T-helper 1 cell treated with Interleukin-12 subunit alpha and Interleukin-12 subunit beta and Interleukin-4 antibody, amounts not matched to agents 30 μg/mL and 1 μg/mL, for 36 hours (primary cell): ENCODE results near the gene RNF215.
"Not testable (repeated sequence)": the region's sequence is repeated elsewhere in the genome, so short reads cannot be mapped to it uniquely, and the experiment has no call there.

Source experiments
- H3K27ac Mint-ChIP-seq: one replicate; pipeline ENCODE4 v1.8.0; 2021; ENCODE audit warnings: mild to moderate bottlenecking, mixed read lengths
- H3K27me3 Mint-ChIP-seq: one replicate; pipeline ENCODE4 v1.8.0; 2021; ENCODE audit warnings: low read depth, mixed read lengths
- H3K36me3 Mint-ChIP-seq: one replicate; pipeline ENCODE4 v1.8.0; 2021; ENCODE audit warnings: low read depth, mixed read lengths
- H3K4me1 Mint-ChIP-seq: one replicate; pipeline ENCODE4 v1.8.0; 2021; ENCODE audit warnings: low read depth, mixed read lengths
- H3K4me3 Mint-ChIP-seq: one replicate; pipeline ENCODE4 v1.8.0; 2021; ENCODE audit warnings: mild to moderate bottlenecking, moderate library complexity, mixed read lengths
- H3K9me3 Mint-ChIP-seq: one replicate; pipeline ENCODE4 v1.8.0; 2021; ENCODE audit warnings: mixed read lengths

RNF215 gene

GRCh38 chr22:30344447-30345200 is 42.6 kb downstream of the RNF215 start:
- H3K27ac Mint-ChIP-seq: peak overlapping the region; percentile 36
- peaks cover 56% of the 10 kb centered on the region for H3K36me3 Mint-ChIP-seq
- no peak overlapping the region for H3K4me3 Mint-ChIP-seq
- H3K9me3 Mint-ChIP-seq: no peaks in the 10 kb centered on the region
- H3K4me1 Mint-ChIP-seq: peaks cover 21% of the 10 kb centered on the region
- H3K27me3 Mint-ChIP-seq: no peaks in the 10 kb centered on the region

GRCh38 chr22:30340911-30341685 is 46.1 kb downstream of the RNF215 start:
- H3K4me1 Mint-ChIP-seq: peaks cover 1% of the 10 kb centered on the region
- no peaks in the 10 kb centered on the region for H3K9me3 Mint-ChIP-seq
- no peaks in the 10 kb centered on the region for H3K27me3 Mint-ChIP-seq
- H3K4me3 Mint-ChIP-seq: no peak overlapping the region
- H3K27ac Mint-ChIP-seq: no peak overlapping the region
- peaks cover 58% of the 10 kb centered on the region for H3K36me3 Mint-ChIP-seq

GRCh38 chr22:30338802-30339201 is 48.4 kb downstream of the RNF215 start:
- H3K4me1 Mint-ChIP-seq: peaks cover 18% of the 10 kb centered on the region
- H3K9me3 Mint-ChIP-seq: no peaks in the 10 kb centered on the region
- peaks cover 57% of the 10 kb centered on the region for H3K36me3 Mint-ChIP-seq
- no peak overlapping the region for H3K4me3 Mint-ChIP-seq
- no peak overlapping the region for H3K27ac Mint-ChIP-seq
- H3K27me3 Mint-ChIP-seq: no peaks in the 10 kb centered on the region

DNA sequence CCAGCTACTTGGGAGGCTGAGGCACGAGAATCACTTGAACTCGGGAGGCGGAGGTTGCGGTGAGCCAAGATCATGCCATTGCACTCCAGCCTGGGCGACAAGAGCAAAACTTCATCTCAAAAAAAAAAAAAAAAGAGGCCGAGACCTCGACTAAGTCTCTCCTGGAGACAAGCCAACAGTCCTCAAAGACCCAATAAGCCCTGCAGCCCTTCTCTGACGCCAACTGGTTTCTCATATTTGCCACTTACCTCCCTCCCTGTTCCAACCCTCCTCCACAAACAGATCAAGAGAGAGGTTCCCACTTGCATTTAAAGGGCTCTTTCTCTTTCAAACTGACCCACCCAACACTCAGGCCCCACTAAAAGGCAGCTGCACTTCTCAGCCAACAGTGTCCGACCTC is 48.9 kb downstream of the RNF215 start:
- not testable (repeated sequence) for H3K27ac Mint-ChIP-seq, H3K9me3 Mint-ChIP-seq, H3K27me3 Mint-ChIP-seq, H3K4me3 Mint-ChIP-seq
- Mint-ChIP-seq H3K36me3 (peaks cover 60% of the 10 kb centered on the region), H3K4me1 (peaks cover 22% of the 10 kb centered on the region)

DNA sequence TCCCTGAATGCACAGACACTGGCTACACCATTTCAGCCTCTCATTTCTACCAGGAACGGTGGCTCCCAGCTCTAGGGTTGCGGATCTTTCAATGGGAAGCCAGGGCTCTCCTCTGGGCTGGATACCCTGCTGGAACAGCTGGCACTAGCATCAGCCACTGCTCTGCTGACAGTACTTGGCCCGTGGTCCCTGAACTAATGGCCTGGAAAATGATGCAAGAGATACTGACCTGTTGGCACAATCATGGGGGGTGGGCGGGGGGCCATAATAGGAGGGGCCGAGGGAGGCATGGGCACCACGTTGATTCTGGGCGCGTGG is 49.8 kb downstream of the RNF215 start:
- no peak overlapping the region for H3K4me3 Mint-ChIP-seq
- H3K27me3 Mint-ChIP-seq: no peaks in the 10 kb centered on the region
- H3K36me3 Mint-ChIP-seq: peaks cover 62% of the 10 kb centered on the region
- H3K27ac Mint-ChIP-seq: no peak overlapping the region
- H3K4me1 Mint-ChIP-seq: peaks cover 25% of the 10 kb centered on the region
- no peaks in the 10 kb centered on the region for H3K9me3 Mint-ChIP-seq

- H3K36me3 Mint-ChIP-seq: peaks cover 60% of the 10 kb centered on the region
- no peak overlapping the region for H3K4me3 Mint-ChIP-seq
- H3K27ac Mint-ChIP-seq: no peak overlapping the region
- H3K9me3 Mint-ChIP-seq: no peaks in the 10 kb centered on the region
- no peaks in the 10 kb centered on the region for H3K27me3 Mint-ChIP-seq
- peaks cover 29% of the 10 kb centered on the region for H3K4me1 Mint-ChIP-seq
These were observed 50.3 kb downstream of the RNF215 start for GRCh38 chr22:30336752-30337460.

- Mint-ChIP-seq H3K9me3 (no peaks in the 10 kb centered on the region), H3K27me3 (no peaks in the 10 kb centered on the region), H3K4me3 (no peak overlapping the region), H3K4me1 (peaks cover 29% of the 10 kb centered on the region), H3K36me3 (peaks cover 64% of the 10 kb centered on the region), H3K27ac (peak overlapping the region; percentile 36)
These were observed 52.0 kb downstream of the RNF215 start for GRCh38 chr22:30335236-30335635.

DNA sequence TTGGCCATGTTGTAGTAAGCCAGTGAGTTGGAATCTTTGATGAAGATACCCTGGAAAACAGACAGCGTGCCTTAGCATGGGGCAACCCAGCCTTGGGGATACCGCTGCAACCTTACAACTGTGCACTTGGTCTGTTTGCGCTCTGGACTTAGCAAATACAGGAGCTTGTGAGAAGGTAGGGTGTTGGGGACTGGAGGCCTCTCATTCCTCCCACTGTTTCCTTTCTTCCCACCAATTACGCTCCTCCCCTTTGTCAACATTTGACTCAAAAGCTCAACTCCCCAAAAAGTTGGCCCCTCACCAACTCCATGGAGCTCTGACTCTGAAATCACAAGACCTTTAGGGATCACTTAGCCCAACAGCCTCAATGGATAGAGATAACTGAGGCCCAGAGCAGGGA is 52.6 kb downstream of the RNF215 start:
- Mint-ChIP-seq H3K27ac (peak overlapping the region; percentile 6), H3K36me3 (peaks cover 59% of the 10 kb centered on the region)

GRCh38 chr22:30333707-30334087 is 53.5 kb downstream of the RNF215 start:
- H3K36me3 Mint-ChIP-seq: peaks cover 50% of the 10 kb centered on the region
- H3K4me3 Mint-ChIP-seq: no peak overlapping the region
- no peaks in the 10 kb centered on the region for H3K27me3 Mint-ChIP-seq
- H3K4me1 Mint-ChIP-seq: peaks cover 29% of the 10 kb centered on the region
- H3K9me3 Mint-ChIP-seq: no peaks in the 10 kb centered on the region
- H3K27ac Mint-ChIP-seq: peak overlapping the region; percentile 41

More for the DNA sequence above, 52.6 kb downstream of the RNF215 start:
- Mint-ChIP-seq H3K27me3 (no peaks in the 10 kb centered on the region), H3K4me1 (peaks cover 29% of the 10 kb centered on the region), H3K9me3 (no peaks in the 10 kb centered on the region), H3K4me3 (no peak overlapping the region)

DNA sequence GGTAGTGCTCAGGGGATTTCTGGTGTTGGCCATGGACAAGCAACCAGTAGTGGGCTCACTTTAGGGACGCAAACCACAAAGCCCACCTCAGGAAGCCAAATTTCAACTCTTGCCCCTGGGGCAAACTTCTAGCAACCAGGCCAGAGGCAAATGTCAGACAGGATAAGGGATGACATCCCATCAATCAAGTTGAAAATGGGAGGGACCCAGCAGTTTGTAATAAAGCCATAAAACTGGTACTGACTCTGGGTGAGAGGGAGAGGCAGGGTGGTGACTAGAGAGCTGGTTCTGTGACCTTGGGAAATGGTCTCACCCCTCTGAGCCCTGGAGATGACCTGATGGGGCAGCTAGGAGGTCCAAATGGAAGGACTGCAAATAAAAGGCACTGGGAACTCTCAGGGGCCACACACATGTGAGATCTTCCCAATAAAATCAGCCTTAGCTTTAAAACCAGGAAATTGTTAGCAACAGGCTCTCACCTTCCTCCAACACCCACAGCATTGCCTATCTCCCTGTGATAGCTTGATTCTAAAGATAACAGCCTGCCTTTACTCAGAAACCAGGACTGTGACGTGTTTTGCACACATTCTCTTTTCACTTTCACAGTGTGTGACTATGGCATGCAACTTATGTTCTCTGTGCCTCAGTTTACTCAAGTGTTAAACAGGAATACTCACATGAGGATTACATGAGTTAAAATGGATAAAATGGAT is 54.1 kb downstream of the RNF215 start:
- H3K4me3 Mint-ChIP-seq: peak overlapping the region; percentile 7
- no peaks in the 10 kb centered on the region for H3K9me3 Mint-ChIP-seq
- peaks cover 29% of the 10 kb centered on the region for H3K4me1 Mint-ChIP-seq
- H3K27me3 Mint-ChIP-seq: no peaks in the 10 kb centered on the region
- H3K36me3 Mint-ChIP-seq: peaks cover 46% of the 10 kb centered on the region
- peak overlapping the region; percentile 41 for H3K27ac Mint-ChIP-seq

DNA sequence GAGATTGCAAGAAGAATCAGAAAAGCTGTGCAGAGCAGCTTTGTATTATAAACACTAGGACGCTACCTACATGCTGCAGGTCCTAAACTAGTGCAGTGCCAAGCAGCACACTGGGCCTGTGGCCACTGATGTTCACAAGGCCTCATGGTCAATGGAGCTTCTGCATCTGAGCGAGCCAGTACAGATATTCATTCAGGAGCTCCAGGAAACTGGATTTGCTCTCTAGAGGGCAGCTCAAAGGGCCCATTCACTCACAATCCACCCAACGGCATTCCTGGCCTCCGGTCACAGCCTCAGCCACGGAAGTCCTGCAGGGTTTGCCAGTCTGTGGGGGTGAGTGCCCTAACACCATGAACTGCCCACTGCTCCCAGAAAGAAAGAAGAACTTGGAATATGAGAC is 54.7 kb downstream of the RNF215 start:
- Mint-ChIP-seq H3K4me3 (no peak overlapping the region), H3K27ac (no peak overlapping the region), H3K27me3 (no peaks in the 10 kb centered on the region), H3K9me3 (no peaks in the 10 kb centered on the region), H3K4me1 (peaks cover 33% of the 10 kb centered on the region), H3K36me3 (peaks cover 44% of the 10 kb centered on the region)
